Measurements from ENCODE around the gene ORM2. TPM values are rescaled to one million over a fixed set of nuclear protein-coding genes. Genes with fewer than 3 reads are reported as not detected.

ORM2 gene
- total and polyA plus RNA-seq, 2 of the 8 experiments (the other 6 are each of a cell fraction or from before 2014, with no cell fraction given): 1.3 TPM; not detected in 1

DNA sequence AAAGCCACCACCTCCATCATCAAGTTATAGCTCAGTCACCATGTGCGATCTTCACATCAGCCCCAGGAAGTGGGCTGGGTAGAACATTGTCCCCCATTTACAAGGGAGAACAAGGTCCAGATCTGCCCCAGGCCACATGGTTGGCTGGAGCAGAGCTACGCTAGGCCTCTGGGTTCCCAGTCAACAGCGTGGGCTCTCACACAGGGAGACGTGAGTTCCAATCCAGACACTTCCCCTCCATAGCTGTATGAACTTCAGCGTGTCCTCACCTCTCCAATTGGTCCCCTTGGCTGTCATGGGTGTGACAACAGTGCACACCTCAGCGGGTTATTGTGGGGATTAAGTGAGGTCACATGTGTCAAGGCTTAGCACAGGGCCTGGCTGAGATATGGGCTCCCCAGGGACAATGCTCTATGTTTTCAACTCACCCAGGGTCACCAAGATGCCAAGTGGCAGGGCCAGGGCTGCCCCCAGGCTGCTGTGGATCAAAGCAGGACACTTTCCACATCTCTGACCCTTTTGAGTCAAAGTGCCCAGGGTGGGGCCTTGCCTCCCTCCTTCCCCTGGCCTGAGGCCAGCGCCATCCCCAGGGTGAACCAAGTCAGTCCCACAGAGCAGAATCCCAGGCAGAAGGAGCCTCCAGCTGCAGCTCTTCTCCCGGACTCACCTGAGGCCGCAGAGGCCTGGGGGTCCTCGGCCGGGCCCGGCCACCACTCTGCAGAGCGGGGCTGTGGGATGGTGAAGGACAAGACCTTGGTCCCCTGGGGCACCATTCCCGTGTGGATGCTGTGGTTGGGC, 38.3 kb downstream of the ORM2 start:
- H3K9me3 ChIP-seq (ENCODE audit: insufficient read depth in 2 of 2, low read depth in 1 of 2, low read length in 1 of 2): no peaks in the 10 kb centered on the region
- 0 out of 2 replicates have a peak overlapping the region, but pooled peaks have one; percentile 39 for H3K27ac ChIP-seq (ENCODE audit: low read depth, low read length)
- no peaks in the 10 kb centered on the region for H3K79me2 ChIP-seq (ENCODE audit: control insufficient read depth in 1 of 2, insufficient read depth in 2 of 2, low read length in 2 of 2)
- peak overlapping the region; percentile 62; the same call in 1 of the 2 replicates for H2BK12ac ChIP-seq (ENCODE audit: low read depth, low read length)
- H3K18ac ChIP-seq (ENCODE audit: extremely low read depth, low read length): peak overlapping the region; percentile 25; the same call in 1 of the 2 replicates
- no peak overlapping the region for H2AFZ ChIP-seq (ENCODE audit: low read length)
- H4K20me1 ChIP-seq (replicated peaks in 1 of 2; ENCODE audit: control insufficient read depth in 1 of 2, insufficient read depth in 2 of 2, low read length in 2 of 2): peaks cover 0 to 2% of the 10 kb centered on the region in 2 experiments
- peak overlapping the region; percentile 5 for H4K91ac ChIP-seq (replicated peaks; ENCODE audit: insufficient read length, low read length)
- H3K4me1 ChIP-seq (replicated peaks in 1 of 4; ENCODE audit: control insufficient read depth in 3 of 4, insufficient read depth in 4 of 4, low read length in 3 of 4): peaks cover 7 to 28% (median 17%) of the 10 kb centered on the region in 4 experiments
- H3K79me1 ChIP-seq (ENCODE audit: low read depth, low read length): no peaks in the 10 kb centered on the region
- H3K4me3 ChIP-seq (ENCODE audit: extremely low read depth in 1 of 4, insufficient read depth in 2 of 4, low read depth in 3 of 4, low read length in 4 of 4): no peak overlapping the region
- H3K23me2 ChIP-seq (ENCODE audit: low read depth, low read length): peaks cover 11% of the 10 kb centered on the region; the same call in 1 of the 2 replicates
- no peak overlapping the region for H3K56ac ChIP-seq (replicated peaks; ENCODE audit: insufficient read length, low read depth, low read length)
- no peak overlapping the region for H3K9ac ChIP-seq (replicated peaks in 1 of 4; ENCODE audit: extremely low read depth in 1 of 4, low read depth in 3 of 4, low read length in 3 of 4)
- no peak overlapping the region for H2BK15ac ChIP-seq (ENCODE audit: low read length)
- H2BK5ac ChIP-seq (ENCODE audit: low read depth, low read length): peak overlapping the region; percentile 71; the same call in 1 of the 2 replicates
- H3K14ac ChIP-seq (ENCODE audit: insufficient read length): no peak overlapping the region
- peak overlapping the region; percentile 88; the same call in 1 of the 2 replicates for H2AK5ac ChIP-seq (ENCODE audit: low read depth, low read length)
- H3K27me3 ChIP-seq (replicated peaks in 1 of 4; ENCODE audit: control insufficient read depth in 3 of 4, extremely low read depth in 1 of 4, insufficient read depth in 3 of 4, low read length in 3 of 4): no peaks in the 10 kb centered on the region
- no peak overlapping the region for H4K5ac ChIP-seq (ENCODE audit: insufficient read length, low read depth, low read length)
- H2BK20ac ChIP-seq (ENCODE audit: low read length): no peak overlapping the region
- FAIRE-seq: no peak
- ChIA-PET POLR2A (ENCODE audit: partially characterized antibody) (interaction anchor here (0.8 to 1.4 kb wide), 4 partner anchors 12 to 18 kb away, joined by 3 to 4 read pairs (median 3); no protein-coding TSS in a partner anchor), CTCF (ENCODE audit: partially characterized antibody) (interaction anchor here (0.6 to 1.7 kb wide), 7 partner anchors 12 to 327 kb away, joined by 3 to 4 read pairs (median 3); partner anchors contain the start of gene AKNA)
- H3K4ac ChIP-seq (replicated peaks; ENCODE audit: insufficient read length, low read depth, low read length): no peak overlapping the region
- H3K36me3 ChIP-seq (ENCODE audit: control insufficient read depth in 2 of 4, insufficient read depth in 4 of 4, low read length in 3 of 4): peaks cover 3 to 30% (median 21%) of the 10 kb centered on the region in 4 experiments; a peak in 7 of 8 replicates
- WGBS, 2 experiments (ENCODE audit: extremely low coverage in 1 of 2, insufficient coverage in 1 of 2, insufficient read length in 1 of 2, insufficient replicate concordance in 2 of 2, low coverage in 1 of 2, low lambda C conversion rate in 2 of 2, missing lambda C conversion rate in 1 of 2): 90% methylated on average over 14 of the region's 14 CpGs; no CpG with 5 or more reads in 1 of the 2 experiments
- no peak overlapping the region for H4K8ac ChIP-seq (ENCODE audit: extremely low read depth, insufficient read depth, low read length)
- H3K23ac ChIP-seq (ENCODE audit: insufficient read length): no peak overlapping the region
- no peak overlapping the region for H2BK120ac ChIP-seq (replicated peaks; ENCODE audit: low read depth, low read length)
- H3K4me2 ChIP-seq (ENCODE audit: insufficient read depth in 1 of 2, low read depth in 2 of 2, low read length in 2 of 2): no peak overlapping the region
- DNase-seq (ENCODE audit: low read depth in 1 of 2, low spot score in 2 of 2): no peak
- TF ChIP-seq TBP (IDR thresholded peaks at IDR 0.05; ENCODE audit: low read depth, low read length): no peak
- TF ChIP-seq POLR2AphosphoS5 (IDR thresholded peaks at IDR 0.05; ENCODE audit: low read depth, low read length): no peak
- TF ChIP-seq SIN3A (conservative IDR thresholded peaks at IDR 0.05 in 1 of 2, IDR thresholded peaks at IDR 0.05 in 1 of 2; ENCODE audit: low read depth in 1 of 2, low read length in 2 of 2): no peak
- no peak for TF ChIP-seq CHD1 (IDR thresholded peaks at IDR 0.05; ENCODE audit: low read depth, low read length)
- no peak for TF ChIP-seq JUND (IDR thresholded peaks at IDR 0.05; ENCODE audit: low read length)
- TF ChIP-seq ASH2L (IDR thresholded peaks at IDR 0.05; ENCODE audit: low read length): no peak
- TF ChIP-seq, protein P1, sequence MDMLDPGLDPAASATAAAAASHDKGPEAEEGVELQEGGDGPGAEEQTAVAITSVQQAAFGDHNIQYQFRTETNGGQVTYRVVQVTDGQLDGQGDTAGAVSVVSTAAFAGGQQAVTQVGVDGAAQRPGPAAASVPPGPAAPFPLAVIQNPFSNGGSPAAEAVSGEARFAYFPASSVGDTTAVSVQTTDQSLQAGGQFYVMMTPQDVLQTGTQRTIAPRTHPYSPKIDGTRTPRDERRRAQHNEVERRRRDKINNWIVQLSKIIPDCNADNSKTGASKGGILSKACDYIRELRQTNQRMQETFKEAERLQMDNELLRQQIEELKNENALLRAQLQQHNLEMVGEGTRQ (IDR thresholded peaks at IDR 0.05; ENCODE audit: low read length): no peak
- TF ChIP-seq ZNF274 (IDR thresholded peaks at IDR 0.05; ENCODE audit: borderline replicate concordance, extremely low read depth, low read length): no peak
- TF ChIP-seq RBBP5 (IDR thresholded peaks at IDR 0.05; ENCODE audit: borderline replicate concordance, low read depth, low read length): no peak
- TF ChIP-seq SIRT6 (IDR thresholded peaks at IDR 0.05; ENCODE audit: low read length): no peak
- TF ChIP-seq SP2 (IDR thresholded peaks at IDR 0.05; ENCODE audit: low read length): no peak
